Measurements from ENCODE around the gene ALDH3B2.
"Not testable (repeated sequence)": the region's sequence is repeated elsewhere in the genome, so short reads cannot be mapped to it uniquely, and the experiment has no call there.

ALDH3B2 gene

DNA sequence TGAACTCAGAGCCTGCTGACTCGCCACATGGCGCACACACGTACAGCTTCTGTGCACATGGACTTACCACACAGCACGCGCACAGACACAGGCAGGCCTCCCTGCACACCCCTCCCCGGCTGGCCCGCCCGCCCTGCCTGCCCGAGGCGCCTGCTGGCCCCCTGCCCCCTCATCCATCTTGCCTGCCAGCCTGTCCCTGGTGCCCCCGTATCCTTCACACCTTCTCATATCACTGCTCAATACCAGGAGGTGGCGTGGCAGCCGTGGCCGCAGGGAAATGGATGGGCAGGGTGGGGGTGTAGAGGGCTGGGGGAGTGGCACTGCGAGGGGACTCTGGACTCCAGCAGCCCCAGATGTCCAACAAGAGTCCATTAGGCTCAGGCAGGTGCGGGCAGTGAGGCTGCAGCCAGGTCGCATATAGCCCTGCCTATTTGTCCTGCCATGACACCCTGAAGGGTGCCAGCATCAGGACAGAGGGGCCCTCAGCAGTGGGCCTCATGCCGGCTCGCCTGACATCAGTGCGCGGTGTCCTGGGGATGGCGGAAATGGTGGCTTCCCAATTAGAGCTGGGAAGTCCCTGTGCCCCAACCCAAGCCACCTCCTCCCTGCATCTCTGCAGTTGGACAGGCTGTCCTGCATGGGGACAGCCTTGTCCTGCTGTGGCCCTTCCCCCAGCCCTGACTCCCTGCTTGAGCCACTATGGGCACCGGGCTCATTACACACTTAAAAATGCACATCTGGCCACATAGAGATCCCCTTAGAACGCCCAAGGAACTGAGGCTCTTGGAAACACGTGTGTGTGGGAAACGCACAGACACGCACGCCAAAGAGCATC lies 32.9 kb downstream of the ALDH3B2 start:
- no peak for DNase-seq

DNA sequence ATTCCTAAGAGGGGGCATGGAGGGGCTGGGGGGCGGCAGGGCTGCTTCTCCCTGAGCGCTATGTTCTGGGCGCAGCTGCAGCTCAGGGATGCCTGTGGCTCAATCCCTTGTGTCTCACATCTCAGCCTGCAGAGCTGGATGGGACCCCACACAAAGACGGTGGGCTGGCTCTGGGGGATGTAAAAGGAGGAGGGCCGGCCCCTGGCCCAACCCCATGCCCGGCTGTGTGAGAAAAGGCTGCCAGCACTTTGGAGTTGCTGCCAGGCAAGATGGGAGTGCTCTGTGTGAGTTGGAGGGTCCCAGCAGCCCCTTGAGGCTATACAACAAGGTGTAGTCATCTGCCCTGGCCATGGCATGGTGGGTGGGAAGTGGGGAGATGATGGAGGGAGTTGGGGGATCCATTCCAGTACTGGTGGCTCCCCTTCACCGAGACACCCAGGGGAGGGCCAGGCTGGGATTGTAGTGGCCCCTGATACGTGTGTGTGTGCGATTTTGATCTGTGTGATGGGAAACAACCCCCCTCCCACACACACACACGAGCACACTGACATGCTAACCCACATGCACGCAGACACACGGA lies 33.6 kb downstream of the ALDH3B2 start:
- DNase-seq = no peak

DNA sequence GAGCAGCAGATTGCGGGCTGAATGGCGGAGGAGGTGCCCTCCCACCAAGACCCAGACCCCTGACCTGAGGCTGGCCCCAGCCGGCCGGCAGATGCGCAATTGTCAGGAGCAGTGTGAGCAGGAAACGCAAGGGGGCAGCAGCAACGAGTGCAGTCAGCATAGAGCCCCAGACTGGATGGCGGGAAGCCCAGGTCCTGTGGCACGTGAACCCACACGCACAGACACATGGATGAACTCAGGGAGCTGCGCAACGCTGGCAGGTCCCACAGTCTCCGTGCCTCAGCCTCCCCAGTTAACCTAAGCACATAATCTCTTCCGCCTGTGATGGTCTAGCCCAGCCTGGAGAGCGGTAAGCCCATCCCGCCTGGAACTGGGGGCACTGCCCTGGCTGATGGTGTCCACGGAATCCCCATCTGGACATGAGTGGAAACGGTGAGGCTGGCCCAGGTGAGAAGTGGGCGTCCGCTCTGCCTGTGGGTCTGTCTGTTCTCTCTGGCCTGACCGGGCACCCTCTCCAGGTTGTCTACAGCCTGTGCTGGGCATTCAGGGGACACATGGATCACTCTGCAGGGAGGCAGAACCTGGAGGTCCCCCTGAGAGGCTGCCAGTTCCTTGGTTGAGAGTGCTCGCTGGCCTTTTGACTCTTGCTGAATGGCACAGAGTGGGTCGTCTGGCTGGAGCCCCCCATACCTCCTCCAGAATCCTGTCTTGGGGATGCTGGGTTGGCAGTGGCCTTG lies 34.2 kb downstream of the ALDH3B2 start:
- no peak for DNase-seq

DNA sequence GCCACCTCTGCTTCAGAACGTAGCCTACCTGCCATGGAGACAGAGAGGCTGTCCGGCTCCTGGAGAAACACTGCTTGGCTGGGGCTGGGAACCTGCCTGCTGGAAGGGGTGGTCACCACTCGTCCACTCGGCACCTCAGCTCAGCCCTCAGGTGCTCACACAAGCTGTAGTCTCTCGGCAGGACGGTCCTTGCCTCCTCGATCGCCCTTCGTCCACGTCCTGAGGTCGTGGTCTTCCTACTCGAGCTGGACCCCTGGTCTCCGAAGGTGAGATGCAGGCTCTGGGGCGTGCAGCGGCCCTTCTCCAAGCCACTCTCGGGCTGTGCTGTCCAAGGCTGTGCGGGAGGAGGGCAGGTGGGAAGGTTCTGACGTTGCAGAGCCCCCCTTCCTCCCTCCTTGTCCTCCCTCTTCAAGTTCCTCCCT lies 35.0 kb downstream of the ALDH3B2 start, which contains the start of gene TBX10:
TBX10 (minus strand) TSS at position 326 of the 422 bp plus-strand sequence; CDS start at position 35, 291 bp downstream.
- no peak for DNase-seq

DNA sequence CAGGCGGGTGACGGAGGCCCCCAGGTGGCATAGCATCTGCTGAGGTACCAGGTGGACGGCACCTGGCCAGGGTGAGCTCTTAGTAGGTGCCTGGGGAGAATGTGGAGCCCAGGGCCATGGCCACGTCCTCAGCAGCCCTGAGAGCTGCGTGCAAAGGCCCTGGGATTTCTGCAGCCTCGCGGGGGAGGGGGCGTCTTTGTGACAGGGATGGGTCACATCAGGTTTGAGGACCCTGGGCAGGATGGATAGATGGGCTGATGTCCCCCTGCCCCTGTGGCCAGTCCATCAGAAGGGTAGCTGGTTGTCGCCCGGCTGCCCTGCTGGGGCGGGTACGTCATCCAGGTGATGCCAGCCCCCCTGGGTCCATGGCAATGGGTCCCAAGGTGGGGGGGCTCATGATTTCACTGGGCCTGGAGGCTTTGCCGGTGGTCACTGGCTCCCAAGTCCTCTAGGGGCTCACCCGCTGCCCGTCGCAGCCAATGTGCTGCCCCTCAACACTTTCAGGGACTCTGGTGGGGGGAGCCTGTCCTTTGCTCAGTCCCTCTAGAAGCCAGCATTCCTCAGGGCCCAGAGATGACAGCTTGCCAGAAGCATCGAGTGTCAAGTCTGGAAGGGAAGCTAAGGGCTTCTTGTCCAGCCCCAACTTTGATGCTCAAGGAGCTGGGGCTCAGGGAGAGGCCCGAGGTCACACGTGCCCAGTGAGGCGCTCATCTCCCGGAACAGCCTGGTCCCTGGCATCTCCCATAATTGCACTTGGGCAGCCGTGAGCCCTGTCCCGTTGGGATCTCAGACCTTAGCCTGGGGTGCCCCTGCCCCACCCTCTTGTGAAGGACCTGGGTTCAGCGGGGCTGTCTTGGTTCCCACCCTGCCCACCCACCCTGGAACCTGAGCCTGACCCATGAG lies 35.6 kb downstream of the ALDH3B2 start:
- no peak for DNase-seq

DNA sequence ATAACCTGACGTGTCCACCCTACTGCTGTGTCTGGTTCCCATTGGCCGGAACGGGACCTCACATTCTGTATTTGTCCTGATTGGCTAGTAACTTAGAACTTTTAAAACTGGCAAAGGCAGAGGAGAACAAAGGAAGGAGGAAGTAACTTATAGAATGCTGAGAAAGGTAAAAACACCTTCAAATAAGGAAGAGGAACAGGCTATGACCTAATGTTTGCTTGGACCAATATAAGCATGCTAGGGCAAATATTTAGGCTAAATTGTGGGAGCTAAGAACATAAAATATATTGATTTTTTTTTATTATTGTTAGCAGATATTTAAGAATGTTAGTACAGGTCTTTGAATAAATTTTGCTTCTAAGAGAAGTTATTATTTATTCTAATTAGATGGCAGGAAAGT lies 37.0 kb downstream of the ALDH3B2 start:
- DNase-seq = not testable (repeated sequence)

DNA sequence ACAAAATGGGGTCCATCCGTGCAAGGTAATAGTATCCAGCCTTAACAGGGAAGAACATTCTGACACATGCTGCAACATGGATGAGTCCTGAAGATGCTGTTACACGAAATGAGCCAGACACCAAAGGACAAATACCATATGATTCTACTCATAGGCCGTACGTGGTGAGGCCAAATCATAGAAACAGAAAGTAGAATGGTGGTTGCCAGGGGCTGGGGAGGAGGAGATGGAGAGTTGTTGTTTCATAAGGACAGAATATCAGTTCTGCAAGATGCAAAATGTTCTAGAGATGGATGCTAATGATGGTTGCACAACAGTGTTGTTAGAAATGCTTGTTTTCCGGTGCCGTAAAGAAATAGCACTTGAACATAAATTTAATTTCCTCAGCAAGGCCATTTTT lies 37.5 kb downstream of the ALDH3B2 start:
- no peak for DNase-seq

DNA sequence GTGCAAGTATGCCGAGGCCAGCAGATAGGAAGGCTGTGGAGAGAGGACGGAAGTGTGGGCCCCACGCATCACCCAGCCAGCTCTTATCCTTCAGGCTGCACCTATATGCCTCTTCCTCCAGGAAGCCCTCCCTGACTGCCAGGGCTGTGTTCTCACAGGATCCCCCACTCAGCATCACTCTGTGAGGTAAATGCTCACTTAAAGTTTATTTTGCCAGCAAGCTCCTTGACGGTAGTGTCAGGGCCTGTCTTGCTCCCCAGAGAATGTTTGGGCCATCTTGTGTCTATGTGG lies 39.2 kb downstream of the ALDH3B2 start:
- no peak for DNase-seq

DNA sequence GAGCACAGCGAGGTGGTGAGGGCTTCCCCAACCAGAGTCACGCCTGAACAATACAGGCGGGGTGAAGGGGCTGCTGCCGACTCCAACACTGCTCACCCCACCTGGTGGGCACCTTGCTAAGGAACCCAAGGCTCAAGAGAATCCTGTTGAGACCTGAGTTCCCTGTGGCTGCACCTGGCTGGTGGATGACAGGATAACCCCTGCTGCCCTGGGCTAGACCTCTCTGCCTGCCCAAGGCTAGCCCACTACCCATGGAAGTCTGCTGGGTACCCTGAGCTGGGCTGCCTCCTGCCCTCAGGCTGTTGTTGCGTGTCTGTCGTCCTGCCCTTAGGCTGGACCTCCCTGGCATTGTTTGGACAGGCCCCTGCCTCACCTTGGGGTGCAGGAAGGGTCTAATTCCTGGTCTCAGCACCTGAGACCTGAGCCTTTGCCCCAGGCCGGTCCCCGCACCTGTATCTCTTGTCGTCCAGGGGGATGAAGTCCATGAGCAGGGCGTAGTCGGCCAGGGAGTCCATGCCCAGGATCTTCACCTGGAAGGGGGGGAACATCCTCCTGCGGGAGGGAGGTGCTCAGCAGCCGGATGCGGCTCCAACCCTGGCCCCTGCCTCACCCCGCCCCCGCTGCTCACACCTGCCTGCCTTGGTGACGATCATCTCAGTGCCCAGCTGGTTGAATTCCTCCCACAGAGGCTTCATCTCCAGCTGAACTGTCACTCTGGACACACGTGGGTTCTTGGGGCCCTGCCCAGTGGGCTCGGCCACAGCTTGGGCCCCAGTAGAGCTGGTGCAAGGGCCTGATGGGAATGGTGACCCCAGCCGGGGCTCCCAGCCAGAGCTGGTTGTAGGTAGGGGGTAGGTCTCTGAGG lies 39.8 kb downstream of the ALDH3B2 start:
- no peak for DNase-seq

DNA sequence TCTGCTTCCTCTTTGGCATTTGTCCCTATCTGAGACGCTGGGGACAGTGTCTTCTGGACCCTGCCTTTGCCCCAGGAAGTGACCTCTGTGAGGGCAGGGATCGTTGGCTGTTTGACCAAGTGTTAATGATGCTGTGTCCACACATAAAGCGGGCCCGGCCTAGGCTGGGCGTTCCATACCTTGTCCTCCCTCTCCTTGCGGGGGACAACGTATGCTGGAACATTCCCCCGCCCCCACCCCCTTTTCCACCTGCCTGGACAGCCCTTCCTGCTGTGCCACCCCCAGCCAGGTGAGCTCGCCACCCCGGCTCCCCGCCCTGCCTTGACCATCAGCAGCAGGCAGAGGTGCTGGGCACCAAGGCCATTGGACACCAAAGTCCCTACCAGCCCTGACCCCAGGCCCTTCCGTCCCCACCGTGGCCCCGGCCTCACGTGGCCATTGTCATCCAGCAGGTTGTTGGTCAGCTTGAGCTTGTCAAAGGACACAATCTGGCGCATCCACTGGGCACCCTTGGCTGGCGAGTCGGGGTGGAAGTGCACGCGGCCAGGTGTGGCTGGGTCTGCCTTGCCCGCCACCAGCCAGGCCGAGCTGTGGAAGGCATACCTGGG lies 40.6 kb downstream of the ALDH3B2 start:
- DNase-seq = no peak

DNA sequence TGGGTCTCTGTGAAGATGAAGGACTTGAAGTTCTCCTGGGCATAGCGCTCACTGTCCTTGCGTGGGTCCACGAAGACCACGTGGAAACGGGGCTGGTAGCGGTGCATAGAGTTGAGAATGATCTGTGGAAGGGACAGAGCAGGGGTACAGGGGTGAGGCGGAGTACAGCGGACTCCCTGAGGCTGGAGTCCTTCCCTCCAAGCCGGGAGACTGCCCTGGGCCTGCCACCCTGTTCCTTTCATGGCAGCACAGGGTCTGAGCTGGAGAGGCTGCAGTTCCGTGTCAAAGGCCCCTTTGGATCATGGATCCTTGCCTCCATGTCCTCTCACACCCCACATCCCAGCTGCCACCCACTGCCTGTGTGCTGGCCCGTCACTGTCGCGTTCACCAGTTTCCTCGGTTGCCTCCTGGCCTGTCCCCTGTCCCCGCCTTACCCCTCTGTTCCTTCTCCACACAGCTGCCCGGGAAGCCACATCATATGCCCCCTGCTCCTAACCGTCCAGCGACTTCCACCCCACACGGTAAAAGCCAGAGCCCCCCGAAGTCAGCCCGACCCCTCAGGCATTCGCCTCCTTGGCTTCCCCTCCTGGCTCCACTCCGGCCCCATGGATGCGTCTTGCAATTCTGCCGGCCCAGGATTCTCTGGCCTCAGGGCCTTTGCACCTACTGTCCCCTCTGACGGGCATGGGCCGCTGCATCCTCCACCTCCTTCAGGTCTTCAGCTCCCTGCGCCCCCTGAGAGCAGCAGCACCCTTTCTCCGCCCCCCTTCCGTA lies 41.3 kb downstream of the ALDH3B2 start:
- DNase-seq = no peak

DNA sequence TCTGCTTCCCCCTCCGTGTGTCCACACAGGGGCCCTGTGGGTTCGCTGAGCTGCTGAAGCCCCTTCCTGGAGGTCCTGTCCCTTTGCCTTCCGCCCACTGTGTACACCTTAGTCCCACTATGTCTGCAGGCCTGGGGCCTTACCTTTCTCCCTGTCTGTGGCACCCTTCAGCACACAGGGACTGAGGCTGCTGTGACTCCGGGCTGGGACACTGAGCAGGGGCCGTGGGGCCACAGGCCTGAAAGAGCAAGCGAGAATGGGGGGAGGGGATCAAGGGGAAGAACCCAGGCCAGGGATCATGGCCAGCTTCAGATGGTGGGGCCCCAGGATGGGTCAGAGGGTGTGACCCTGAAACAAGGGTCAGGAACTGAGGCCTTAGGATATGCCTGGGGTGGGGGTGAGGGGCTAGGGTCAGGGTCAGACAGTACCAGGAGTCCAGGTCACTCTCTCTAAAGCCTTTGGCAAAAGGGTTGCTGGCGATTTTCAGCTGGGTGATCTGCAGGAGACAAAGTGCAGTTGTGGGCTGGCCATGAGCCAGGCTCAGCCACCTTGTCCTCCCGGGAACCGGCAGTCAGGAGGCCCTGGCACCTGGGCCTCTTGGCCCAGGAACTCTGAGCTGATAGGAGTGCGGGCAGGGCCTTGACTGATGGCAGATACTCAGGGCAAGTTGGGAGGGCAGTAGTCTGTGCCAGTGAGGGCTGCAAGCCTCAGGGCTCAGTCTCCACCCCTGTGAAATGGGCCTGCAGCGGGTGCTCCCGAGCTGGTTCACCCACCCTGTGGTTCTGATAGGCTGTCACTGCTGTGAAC lies 42.0 kb downstream of the ALDH3B2 start:
- DNase-seq = no peak

DNA sequence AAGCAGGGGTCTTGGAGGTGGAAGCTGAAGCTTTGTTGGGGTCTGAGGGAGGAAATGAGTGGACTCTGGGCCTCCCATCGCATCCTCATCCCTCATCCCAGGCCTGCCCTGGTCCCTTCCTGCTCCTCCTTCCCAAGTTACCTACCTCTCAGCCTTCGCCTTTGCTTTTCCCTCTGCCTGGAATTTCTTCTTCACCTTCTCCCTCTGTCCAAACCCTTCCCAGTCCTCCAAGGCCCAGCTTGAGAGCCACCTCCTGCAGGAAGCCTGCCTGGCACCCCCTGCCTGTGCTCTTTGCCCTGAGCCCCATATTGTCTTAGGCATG lies 42.6 kb downstream of the ALDH3B2 start:
- DNase-seq = no peak

DNA sequence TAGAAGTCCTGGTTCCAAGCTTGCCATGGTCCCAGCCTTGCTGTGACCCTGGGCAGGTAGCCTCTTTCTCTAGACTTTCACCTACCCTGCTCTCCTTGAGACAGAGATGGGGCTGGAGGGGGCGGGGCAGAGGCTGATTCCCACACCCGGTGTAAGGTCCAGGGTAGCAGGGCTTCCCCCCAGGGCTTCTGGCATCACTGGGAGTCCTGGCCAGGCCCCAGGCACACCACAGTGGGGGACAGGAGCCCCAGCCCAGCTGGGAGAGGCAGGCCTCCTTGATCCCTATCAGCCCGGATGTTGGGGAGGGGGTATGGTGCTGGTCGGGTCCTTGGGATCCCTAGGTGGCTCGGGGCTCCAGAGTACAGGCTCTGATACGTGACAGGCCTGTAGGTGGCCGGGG lies 43.0 kb downstream of the ALDH3B2 start:
- DNase-seq = no peak

DNA sequence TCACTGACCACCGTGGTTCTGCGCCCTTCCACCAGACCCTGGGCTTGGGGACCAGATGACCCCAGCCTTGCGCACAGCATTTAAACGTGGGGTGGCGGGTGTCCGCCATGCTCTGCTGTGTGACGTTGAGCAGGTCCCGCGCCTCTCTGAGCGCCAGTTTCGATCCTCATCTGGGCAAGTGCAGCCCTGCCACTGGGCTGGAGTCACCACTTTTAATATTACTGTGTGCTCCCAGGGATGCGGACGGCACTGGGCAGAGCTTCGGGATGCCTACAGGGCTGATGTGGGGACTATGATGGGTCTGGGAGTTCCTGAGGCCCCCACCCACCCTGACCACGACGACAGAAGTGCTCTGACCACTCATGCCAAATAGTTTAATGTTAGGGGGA lies 43.5 kb downstream of the ALDH3B2 start:
- no peak for DNase-seq

DNA sequence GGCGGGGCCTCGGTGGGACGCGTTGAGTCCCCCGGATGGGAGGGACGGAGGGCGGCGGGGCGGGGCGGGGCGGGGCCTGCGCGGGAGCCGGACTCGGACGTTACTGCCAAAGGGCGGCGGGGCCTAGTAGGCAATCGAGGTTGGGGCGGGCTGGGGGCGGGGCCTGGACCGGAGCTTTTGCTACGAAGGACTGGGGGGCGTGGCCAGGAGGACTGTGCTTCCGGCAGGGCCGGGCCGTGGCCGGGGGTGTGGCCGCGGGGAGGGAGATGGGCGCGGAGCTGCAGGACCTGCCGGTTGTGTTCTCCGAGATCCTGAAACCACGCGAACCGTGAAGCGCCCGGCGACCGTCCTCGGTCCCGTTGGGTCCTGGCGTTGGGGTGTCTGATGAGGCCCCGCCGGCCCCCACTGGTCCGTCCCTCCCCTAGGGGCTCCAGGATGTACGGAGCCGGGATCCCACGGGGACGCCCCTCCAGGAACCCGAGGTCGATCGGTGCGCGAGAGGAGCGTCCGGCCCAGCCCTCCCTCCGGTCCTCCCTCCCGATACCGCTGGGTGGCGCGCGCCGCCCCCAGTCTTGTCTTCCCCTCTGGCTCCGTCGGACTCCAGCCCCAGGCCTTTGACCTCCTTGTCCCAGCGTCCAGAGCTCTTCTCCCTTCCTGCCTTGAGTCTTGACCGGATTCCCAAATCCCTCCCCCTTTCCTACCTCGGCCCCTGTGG lies 44.0 kb downstream of the ALDH3B2 start:
- peak; percentile 93 to 97 for DNase-seq

DNA sequence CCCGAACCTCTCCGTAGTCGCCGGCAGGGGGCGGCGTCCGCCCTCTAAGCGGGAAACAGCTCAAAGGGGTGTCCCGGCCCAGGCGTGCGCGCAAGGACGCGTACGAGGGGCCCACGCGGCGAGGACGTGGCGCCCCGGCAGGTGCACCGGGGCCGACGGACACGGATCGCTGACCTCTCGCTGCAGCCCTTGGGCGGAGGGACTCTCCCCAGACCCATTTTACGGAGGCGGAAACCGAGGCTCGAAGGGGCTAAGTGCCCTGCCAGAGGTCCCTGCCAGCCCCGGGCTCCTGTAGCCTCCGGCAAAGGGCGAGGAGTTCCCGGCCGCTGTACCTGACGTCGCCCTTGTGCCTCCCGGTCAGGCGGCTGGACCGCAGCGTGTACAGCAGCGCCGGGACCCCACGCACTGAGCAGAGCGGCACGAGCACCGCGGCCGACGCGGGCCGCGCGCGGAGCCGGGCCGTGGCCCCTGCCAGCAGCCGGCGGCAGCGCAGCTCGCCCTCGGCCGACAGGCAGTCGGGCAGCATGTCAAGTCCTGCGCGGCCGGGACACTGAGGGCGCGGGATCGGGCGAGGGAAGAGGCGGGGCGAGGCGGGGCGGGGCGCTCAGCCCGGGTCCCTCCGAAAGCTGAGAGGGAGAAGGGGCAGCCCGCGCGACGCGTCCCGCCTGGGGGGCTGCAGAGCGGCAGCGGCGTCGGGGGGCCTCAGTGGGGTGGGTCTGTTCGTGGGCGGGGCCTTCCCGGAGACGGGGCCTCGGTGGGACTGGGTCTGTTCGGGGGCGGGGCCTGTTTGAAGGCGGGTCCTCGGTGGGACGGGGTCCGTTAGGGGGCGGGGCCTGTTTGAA lies 44.8 kb downstream of the ALDH3B2 start, which contains the start of gene NUDT8:
NUDT8 (minus strand) TSS at position 552 of the 842 bp plus-strand sequence; CDS start at position 526, 26 bp downstream.
- peak; percentile 37 to 53 for DNase-seq

DNA sequence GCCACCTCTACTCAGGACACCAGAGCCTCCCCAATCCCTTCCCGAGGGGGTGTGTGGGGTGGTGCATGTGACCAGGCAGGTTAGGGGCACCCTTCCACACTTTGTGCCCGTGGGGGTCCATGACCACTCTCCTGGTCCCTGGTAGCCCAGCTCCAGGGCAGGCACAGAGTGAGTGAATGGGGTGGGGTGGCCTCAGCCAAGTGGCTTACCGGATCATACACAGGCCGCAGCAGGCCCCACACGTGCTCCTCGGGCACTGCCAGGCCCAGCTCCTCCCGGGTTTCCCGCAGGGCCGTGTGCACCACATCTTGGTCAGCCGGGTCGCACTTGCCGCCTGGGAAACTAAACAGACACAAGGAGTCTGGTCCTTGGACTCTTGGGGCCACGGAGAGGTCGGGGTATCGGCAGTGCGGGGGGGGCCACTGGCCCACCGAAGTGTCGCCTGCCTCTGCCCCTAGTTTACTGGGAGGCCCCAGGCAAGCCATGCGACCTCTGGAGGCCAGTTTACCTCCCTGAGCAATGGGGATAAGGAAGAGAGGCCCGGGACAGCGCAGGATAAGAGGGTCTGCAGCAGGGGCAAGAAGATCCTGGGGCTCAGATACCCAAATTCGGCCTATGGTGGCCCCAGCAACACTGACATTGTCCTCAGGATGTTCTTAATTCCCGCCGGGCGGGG lies 45.6 kb downstream of the ALDH3B2 start:
- DNase-seq = no peak
